Trophoblast cell (in vitro differentiated cells and primary cell): ENCODE data around the gene CCL7.

ENCODE experiments used
- DNase-seq, 2 donors: peaks; one replicate each; pipeline ENCODE4 v3.0.0-alpha.2; 2016
- H2AFZ ChIP-seq: 2 replicates; pipeline ENCODE4 v1.6.1; 2013; ENCODE audit warnings: low read length, moderate library complexity, mild to moderate bottlenecking; ENCODE audit not compliant: insufficient read depth, poor library complexity
- H2AK5ac ChIP-seq: 2 replicates; pipeline ENCODE4 v1.6.1; 2013; ENCODE audit warnings: mild to moderate bottlenecking, low read length
- H2BK120ac ChIP-seq: 2 replicates; pipeline ENCODE4 v1.6.1; 2013; ENCODE audit warnings: low read length, mild to moderate bottlenecking, moderate library complexity; ENCODE audit not compliant: insufficient read depth, poor library complexity
- H2BK12ac ChIP-seq: 2 replicates; pipeline ENCODE4 v1.6.1; 2013; ENCODE audit warnings: mild to moderate bottlenecking, low read length, moderate library complexity
- H2BK5ac ChIP-seq: 2 replicates; pipeline ENCODE4 v1.6.1; 2013; ENCODE audit warnings: low read length, low read depth, moderate library complexity, mild to moderate bottlenecking; ENCODE audit not compliant: poor library complexity
- H3K14ac ChIP-seq: 2 replicates; pipeline ENCODE4 v1.6.1; 2013; ENCODE audit warnings: mild to moderate bottlenecking, low read length
- H3K18ac ChIP-seq: 2 replicates; pipeline ENCODE4 v1.6.1; 2013; ENCODE audit warnings: mild to moderate bottlenecking, low read length
- H3K23ac ChIP-seq: 2 replicates; pipeline ENCODE4 v1.6.1; 2013; ENCODE audit warnings: low read length
- H3K27ac ChIP-seq: 2 replicates; pipeline ENCODE4 v1.5.1; 2013; ENCODE audit warnings: low read depth, mild to moderate bottlenecking, inconsistent platforms, low read length, moderate library complexity
- H3K27me3 ChIP-seq: 2 replicates; pipeline ENCODE4 v1.6.1; 2013; ENCODE audit warnings: inconsistent platforms, mild to moderate bottlenecking, low read length, moderate library complexity; ENCODE audit not compliant: insufficient read depth
- H3K36me3 ChIP-seq, 2 experiments: 1 replicate in 1 of 2; 2 replicates in 1 of 2; pipeline ENCODE4 v1.6.1; 2013; ENCODE audit warnings: low read length in 2 of 2, mild to moderate bottlenecking in 2 of 2, moderate library complexity in 1 of 2; ENCODE audit not compliant: insufficient read depth in 2 of 2, control insufficient read depth in 1 of 2
- H3K4ac ChIP-seq: 2 replicates; pipeline ENCODE4 v1.6.1; 2013; ENCODE audit warnings: low read depth, mild to moderate bottlenecking, low read length, moderate library complexity
- H3K4me1 ChIP-seq, 2 experiments: 1 replicate in 1 of 2; 2 replicates in 1 of 2; pipeline ENCODE4 v1.6.1; 2013; ENCODE audit warnings: low read length in 2 of 2, mild to moderate bottlenecking in 2 of 2, moderate library complexity in 1 of 2; ENCODE audit not compliant: insufficient read depth in 2 of 2, control insufficient read depth in 1 of 2
- H3K4me2 ChIP-seq: 2 replicates; pipeline ENCODE4 v1.6.1; 2013; ENCODE audit warnings: inconsistent platforms, mild to moderate bottlenecking, low read length, moderate library complexity
- H3K4me3 ChIP-seq: 2 replicates; pipeline ENCODE4 v1.5.1; 2013; ENCODE audit warnings: mild to moderate bottlenecking, low read depth, low read length, inconsistent platforms
- H3K79me1 ChIP-seq: one replicate; pipeline ENCODE4 v1.6.1; 2013; ENCODE audit warnings: low read length
- H3K79me2 ChIP-seq: 2 replicates; pipeline ENCODE4 v1.6.1; 2013; ENCODE audit warnings: low read length, mild to moderate bottlenecking; ENCODE audit not compliant: control insufficient read depth, insufficient read depth, poor library complexity
- H3K9ac ChIP-seq: 2 replicates; pipeline ENCODE4 v1.6.1; 2013; ENCODE audit warnings: mild to moderate bottlenecking, low read length
- H3K9me3 ChIP-seq: 2 replicates; pipeline ENCODE4 v1.6.1; 2013; ENCODE audit warnings: low read depth, mild to moderate bottlenecking, control low read depth, inconsistent platforms, low read length; ENCODE audit not compliant: insufficient read depth
- H4K12ac ChIP-seq: 2 replicates; pipeline ENCODE4 v1.6.1; 2013; ENCODE audit warnings: low read depth, mild to moderate bottlenecking, low read length, moderate library complexity
- H4K8ac ChIP-seq: 2 replicates; pipeline ENCODE4 v1.6.1; 2013; ENCODE audit warnings: low read depth, mild to moderate bottlenecking, low read length, moderate library complexity
- H4K91ac ChIP-seq: one replicate; pipeline ENCODE4 v1.6.1; 2013; ENCODE audit warnings: low read depth, mild to moderate bottlenecking, low read length, moderate library complexity
- WGBS: extraction: QIAGEN DNeasy Blood & Tissue Kit; methylation state at CpG from one replicate; pipeline ENCODE4 v1.1.7; 2013; ENCODE audit warnings: missing lambda C conversion rate; ENCODE audit not compliant: insufficient read length, insufficient coverage; ENCODE audit errors: extremely low coverage; 5-methylcytosine and 5-hydroxymethylcytosine counted together

The CCL7 gene

DNA sequence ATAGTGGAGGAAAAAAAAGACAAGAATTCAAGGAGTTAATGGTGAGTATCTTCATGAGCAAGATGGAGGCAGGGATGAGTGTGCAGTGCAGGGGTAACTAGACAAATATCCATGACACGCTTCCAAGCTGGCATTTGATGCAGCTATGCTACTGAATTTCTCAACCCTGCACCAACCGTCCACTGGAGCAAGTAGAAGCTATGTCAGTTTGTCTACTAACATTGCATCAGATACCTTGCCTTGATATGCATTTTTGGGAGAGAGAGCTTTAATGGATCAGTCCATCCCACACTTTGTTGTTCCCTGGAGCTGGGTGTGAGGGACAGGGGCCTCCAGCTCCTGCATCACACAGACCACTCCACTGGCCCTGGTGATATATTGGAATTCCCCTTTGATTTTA lies 32.0 kb downstream of the CCL7 start:
- Histone ChIP-seq H2AK5ac (no peak overlapping the region), H3K4me1 (peaks cover 4 to 6% of the 10 kb centered on the region in 2 experiments), H3K23ac (peak overlapping the region; percentile 53), H4K91ac (no peak overlapping the region), H3K36me3 (no peaks in the 10 kb centered on the region), H3K4me3 (no peak overlapping the region), H2AFZ (no peak overlapping the region), H3K79me1 (peaks cover 1% of the 10 kb centered on the region), H3K18ac (no peak overlapping the region), H2BK120ac (no peak overlapping the region), H3K79me2 (no peaks in the 10 kb centered on the region), H3K9me3 (no peaks in the 10 kb centered on the region), H4K8ac (no peak overlapping the region), H2BK12ac (no peak overlapping the region), H3K4ac (no peak overlapping the region), H3K4me2 (no peak overlapping the region), H3K27me3 (no peaks in the 10 kb centered on the region), H3K14ac (no peak overlapping the region), H3K27ac (no peak overlapping the region), H4K12ac (no peak overlapping the region), H2BK5ac (no peak overlapping the region), H3K9ac (no peak overlapping the region)
- no CpG with 5 or more reads among the region's 2 CpGs for WGBS
- no peak for DNase-seq

DNA sequence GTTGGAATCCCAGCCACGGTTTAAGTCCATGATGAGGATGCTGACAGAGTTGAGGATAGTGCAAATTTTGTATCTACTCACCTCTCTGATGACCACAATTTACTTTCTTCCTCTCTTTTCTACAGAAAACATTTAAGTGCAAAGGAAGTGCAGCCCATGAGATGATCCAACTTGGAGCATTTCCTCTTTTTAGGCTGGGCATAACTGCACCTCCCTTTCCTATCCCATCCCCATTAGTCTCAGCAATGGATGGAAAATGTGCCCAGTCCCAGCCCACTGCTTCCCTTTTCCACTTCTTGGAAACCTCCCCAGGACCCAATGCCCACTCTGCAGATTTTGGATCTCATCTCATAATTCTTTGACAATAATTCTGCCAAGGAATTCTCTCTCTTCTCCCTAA lies 32.6 kb downstream of the CCL7 start:
- WGBS, result no CpG with 5 or more reads among the region's 1 CpG
- H3K27ac ChIP-seq, result no peak overlapping the region
- H4K12ac ChIP-seq, result no peak overlapping the region
- peaks cover 1% of the 10 kb centered on the region for H3K79me1 ChIP-seq
- no peak overlapping the region for H3K23ac ChIP-seq
- no peak overlapping the region for H2BK120ac ChIP-seq
- no peak overlapping the region for H2BK5ac ChIP-seq
- H4K8ac ChIP-seq, result no peak overlapping the region
- H3K4me1 ChIP-seq, result peaks cover 4 to 6% of the 10 kb centered on the region in 2 experiments
- no peak overlapping the region for H3K4me3 ChIP-seq
- no peaks in the 10 kb centered on the region for H3K27me3 ChIP-seq
- no peak overlapping the region for H3K4ac ChIP-seq
- H3K36me3 ChIP-seq, result no peaks in the 10 kb centered on the region
- no peak overlapping the region for H3K9ac ChIP-seq
- H3K18ac ChIP-seq, result no peak overlapping the region
- no peak overlapping the region for H2BK12ac ChIP-seq
- H3K14ac ChIP-seq, result no peak overlapping the region
- H2AK5ac ChIP-seq, result no peak overlapping the region
- H3K79me2 ChIP-seq, result no peaks in the 10 kb centered on the region
- no peak overlapping the region for H3K4me2 ChIP-seq
- no peak for DNase-seq
- no peak overlapping the region for H2AFZ ChIP-seq
- no peak overlapping the region for H4K91ac ChIP-seq
- H3K9me3 ChIP-seq, result no peaks in the 10 kb centered on the region

DNA sequence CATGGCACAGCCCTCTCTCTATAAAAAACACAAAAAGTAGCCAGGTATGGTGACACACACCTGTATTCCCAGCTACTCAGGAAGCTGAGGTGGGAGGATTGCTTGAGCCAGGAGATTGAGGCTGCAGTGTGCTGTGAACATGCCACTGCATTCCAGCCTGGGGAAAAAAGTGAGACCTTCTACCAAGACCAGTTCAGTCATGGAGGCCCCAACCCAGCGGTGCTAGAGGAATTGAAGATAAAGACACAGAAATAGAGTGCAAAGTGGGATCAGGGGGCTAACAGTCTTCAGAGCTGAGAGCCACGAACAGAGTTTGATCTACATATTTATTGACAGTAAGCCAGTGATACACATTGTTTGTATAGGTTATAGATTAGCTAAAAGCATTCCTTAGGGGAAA lies 33.6 kb downstream of the CCL7 start:
- Histone ChIP-seq H3K27me3 (no peaks in the 10 kb centered on the region), H3K79me1 (peaks cover 1% of the 10 kb centered on the region), H3K4me1 (peaks cover 4 to 6% of the 10 kb centered on the region in 2 experiments), H3K27ac (no peak overlapping the region), H2AK5ac (no peak overlapping the region), H4K8ac (no peak overlapping the region), H3K9ac (no peak overlapping the region), H3K79me2 (no peaks in the 10 kb centered on the region), H3K4me2 (no peak overlapping the region), H4K91ac (no peak overlapping the region), H2BK5ac (no peak overlapping the region), H3K36me3 (no peaks in the 10 kb centered on the region), H3K14ac (no peak overlapping the region), H3K4ac (no peak overlapping the region), H2BK12ac (no peak overlapping the region), H4K12ac (no peak overlapping the region), H3K9me3 (no peaks in the 10 kb centered on the region), H3K23ac (no peak overlapping the region), H2AFZ (no peak overlapping the region), H3K18ac (no peak overlapping the region), H3K4me3 (no peak overlapping the region), H2BK120ac (no peak overlapping the region)
- no peak for DNase-seq
- WGBS, result no CpG with 5 or more reads among the region's 2 CpGs

DNA sequence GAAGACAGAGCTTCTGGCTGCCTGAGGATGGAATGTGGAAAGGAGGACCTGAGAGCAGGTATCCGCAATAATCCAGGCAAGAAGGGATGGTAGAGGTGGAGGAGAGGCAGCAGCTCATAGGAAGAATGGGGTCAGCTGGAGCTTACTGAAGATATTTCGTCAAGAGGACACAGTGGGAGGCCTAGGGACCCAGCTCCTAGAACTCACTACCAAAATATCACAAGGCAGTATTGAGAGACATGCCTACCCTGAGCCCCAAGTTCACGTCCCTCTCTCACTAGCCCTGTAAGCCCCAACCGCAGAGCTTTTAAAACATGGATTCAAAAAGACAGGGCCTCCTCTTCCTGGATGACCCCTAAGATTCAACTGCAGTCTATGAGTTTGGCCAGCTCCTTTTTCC lies 35.0 kb downstream of the CCL7 start:
- Histone ChIP-seq H3K79me2 (no peaks in the 10 kb centered on the region), H4K12ac (no peak overlapping the region), H4K91ac (no peak overlapping the region), H3K23ac (no peak overlapping the region), H2BK5ac (no peak overlapping the region), H3K9me3 (no peaks in the 10 kb centered on the region), H4K8ac (no peak overlapping the region), H3K4me1 (peaks cover 4 to 6% of the 10 kb centered on the region in 2 experiments), H3K4me3 (no peak overlapping the region), H2BK120ac (no peak overlapping the region), H3K27ac (no peak overlapping the region), H2AK5ac (no peak overlapping the region), H3K9ac (no peak overlapping the region), H2AFZ (no peak overlapping the region), H3K18ac (no peak overlapping the region), H3K27me3 (no peaks in the 10 kb centered on the region), H3K36me3 (no peaks in the 10 kb centered on the region), H3K4me2 (no peak overlapping the region), H3K14ac (no peak overlapping the region), H2BK12ac (no peak overlapping the region), H3K79me1 (no peaks in the 10 kb centered on the region), H3K4ac (no peak overlapping the region)
- WGBS, result no CpG with 5 or more reads among the region's 4 CpGs
- DNase-seq, result no peak
